HCT116 (cell line): Measurements from ENCODE around the gene NUP42. TPM values are rescaled to one million over a fixed set of nuclear protein-coding genes. Genes with fewer than 3 reads are reported as not detected.

Experiments
- ATAC-seq: fragments of 200-7000 bp; cut with Tn5 transposase; 2 replicates; pipeline ENCODE4 v1.9.1; 2020; ENCODE audit warnings: mild to moderate bottlenecking, moderate library complexity
- Bru-seq: library from RNA; stranded (reverse); fragments of 400-500 nt; gene quantifications from one replicate; lab custom pipeline; 2021; lab: Mats Ljungman, UMichigan
- BruChase-seq, 2 experiments: library from RNA; stranded (reverse); fragments of 400-500 nt; gene quantifications; one replicate each; lab custom pipeline; 2021; lab: Mats Ljungman, UMichigan
- BruUV-seq: library from RNA; stranded (reverse); fragments of 400-500 nt; replicated peaks from 2 replicates; lab custom pipeline; 2021; lab: Mats Ljungman, UMichigan
- CTCF ChIA-PET: fragments of 300-600 bp; sonication (Branson Sonifier 250); formaldehyde crosslinking; loops from one replicate; lab custom pipeline; 2021; ENCODE audit warnings: antibody characterized with exemption; lab: Charles Lee
- POLR2A ChIA-PET: fragments of 300-600, 350-600 bp; sonication (Branson Sonifier 250); formaldehyde crosslinking; loops from one replicate; lab custom pipeline; 2021; ENCODE audit warnings: antibody characterized with exemption; lab: Charles Lee
- RAD21 ChIA-PET, 2 experiments: fragments of 300-600 bp; sonication (Branson Sonifier 250); formaldehyde crosslinking; loops; one replicate each; lab custom pipeline; 2023; ENCODE audit warnings: low total read pairs in 2 of 2; ENCODE audit not compliant: uncharacterized antibody in 2 of 2, unreplicated experiment in 2 of 2, low non-redundant PET in 1 of 2; lab: Charles Lee
- DNase-seq: peaks from one replicate; pipeline ENCODE4 v3.0.0-alpha.2; 2010; ENCODE audit warnings: low read depth, low spot score
- H2AFZ ChIP-seq: fragments of 200-600 bp; shearing (Covaris generic), sonication (generic); 2 replicates; pipeline ENCODE4 v1.6.1; 2017; ENCODE audit warnings: low read depth, mixed run types, mixed read lengths, antibody characterized with exemption, low read length; ENCODE audit not compliant: poor library complexity, severe bottlenecking
- H3K27ac ChIP-seq: 2 replicates; pipeline ENCODE4 v1.5.1; 2012; ENCODE audit warnings: low read depth, low read length
- H3K27me3 ChIP-seq: fragments of 200-600 bp; sonication (generic); 2 replicates; pipeline ENCODE4 v1.6.1; 2016; ENCODE audit warnings: mixed run types, low read length, mixed read lengths; ENCODE audit not compliant: insufficient read depth
- H3K36me3 ChIP-seq, 2 experiments: fragments of 200-500 bp in 1 of 2; fragments of 200-600 bp in 1 of 2; sonication (Bioruptor generic) in 1 of 2; sonication (generic) in 1 of 2; 2 replicates each; pipeline versions ENCODE4 v1.5.1 to v1.6.1; 2014 to 2016; ENCODE audit warnings: low read length in 2 of 2, inconsistent platforms in 1 of 2, mixed read lengths in 1 of 2, mixed run types in 1 of 2; ENCODE audit not compliant: insufficient read depth in 2 of 2, control insufficient read depth in 1 of 2
- H3K4me1 ChIP-seq, 2 experiments: fragments of 200-600 bp in 1 of 2; sonication (generic) in 1 of 2; 2 replicates each; pipeline versions ENCODE4 v1.5.1 to v1.6.1; 2012 to 2017; ENCODE audit warnings: low read length in 2 of 2, inconsistent platforms in 1 of 2, mild to moderate bottlenecking in 1 of 2, mixed read lengths in 1 of 2, mixed run types in 1 of 2, moderate library complexity in 1 of 2; ENCODE audit not compliant: insufficient read depth in 2 of 2, control insufficient read depth in 1 of 2
- H3K4me2 ChIP-seq: fragments of 200-600 bp; sonication (generic); 2 replicates; pipeline ENCODE4 v1.6.1; 2017; ENCODE audit warnings: mixed run types, low read length, mixed read lengths
- H3K4me3 ChIP-seq, 2 experiments: fragments of 200-600 bp in 1 of 2; sonication (generic) in 1 of 2; replicated peaks in 1 of 2; 2 replicates each; pipeline ENCODE4 v1.5.1; 2011 to 2016; ENCODE audit warnings: low read length in 2 of 2, control low read depth in 1 of 2, low read depth in 1 of 2, mild to moderate bottlenecking in 1 of 2, mixed read lengths in 1 of 2, mixed run types in 1 of 2
- H3K79me2 ChIP-seq: fragments of 200-600 bp; sonication (generic); 2 replicates; pipeline ENCODE4 v1.6.1; 2017; ENCODE audit warnings: mild to moderate bottlenecking, mixed run types, low read length, moderate library complexity, mixed read lengths; ENCODE audit not compliant: insufficient read depth
- H3K9ac ChIP-seq: fragments of 200-600 bp; sonication (generic); 2 replicates; pipeline ENCODE4 v1.6.1; 2016; ENCODE audit warnings: low read length, mixed read lengths
- H3K9me2 ChIP-seq: fragments of 200-600 bp; sonication (generic), shearing (Covaris generic); 2 replicates; pipeline ENCODE4 v1.6.1; 2017; ENCODE audit warnings: mixed run types, mild to moderate bottlenecking, moderate library complexity; ENCODE audit not compliant: insufficient read depth
- H3K9me3 ChIP-seq, 2 experiments: fragments of 200-500 bp in 1 of 2; fragments of 200-600 bp in 1 of 2; sonication (Bioruptor generic) in 1 of 2; sonication (generic) in 1 of 2; 2 replicates each; pipeline ENCODE4 v1.6.1; 2014 to 2017; ENCODE audit warnings: low read length in 2 of 2, mixed read lengths in 2 of 2, inconsistent platforms in 1 of 2, low read depth in 1 of 2, mild to moderate bottlenecking in 1 of 2, mixed run types in 1 of 2, moderate library complexity in 1 of 2; ENCODE audit not compliant: control insufficient read depth in 1 of 2, insufficient read depth in 1 of 2
- H4K20me1 ChIP-seq: fragments of 200-600 bp; sonication (generic), shearing (Covaris generic); 2 replicates; pipeline ENCODE4 v1.6.1; 2017; ENCODE audit warnings: mixed run types, mild to moderate bottlenecking, moderate library complexity; ENCODE audit not compliant: insufficient read depth
- ATF3 ChIP-seq: IDR thresholded peaks from 2 replicates; pipeline ENCODE4 v1.6.1; 2012
- CBX3 ChIP-seq: IDR thresholded peaks from 2 replicates; pipeline ENCODE4 v1.6.1; 2012; ENCODE audit warnings: low read depth
- CTCF ChIP-seq, 3 experiments: fragments of 200-600 bp in 1 of 3; sonication (generic) in 1 of 3; IDR thresholded peaks in 2 of 3; conservative IDR thresholded peaks in 1 of 3; 2 replicates each; pipeline ENCODE4 v1.5.1; 2012 to 2017; ENCODE audit warnings: low read depth in 2 of 3, low read length in 2 of 3, antibody characterized with exemption in 1 of 3, borderline replicate concordance in 1 of 3, control low read depth in 1 of 3, mild to moderate bottlenecking in 1 of 3, mixed read lengths in 1 of 3, mixed run types in 1 of 3, moderate library complexity in 1 of 3; ENCODE audit not compliant: insufficient read depth in 1 of 3
- EZH2 ChIP-seq: fragments of 200-600 bp; sonication (generic); IDR thresholded peaks from 2 replicates; pipeline ENCODE4 v1.6.1; 2017; ENCODE audit warnings: antibody characterized with exemption, mixed run types
- EZH2phosphoT487 ChIP-seq: fragments of 200-600 bp; IDR thresholded peaks from 2 replicates; pipeline ENCODE4 v1.6.1; 2018; ENCODE audit warnings: antibody characterized with exemption, borderline replicate concordance
- POLR2A ChIP-seq: IDR thresholded peaks from 2 replicates; pipeline ENCODE4 v1.7.0; 2011; ENCODE audit warnings: borderline replicate concordance; ENCODE audit not compliant: insufficient read depth, insufficient read length; ENCODE audit errors: extremely low read depth
- POLR2AphosphoS5 ChIP-seq: IDR thresholded peaks from 2 replicates; pipeline ENCODE4 v1.6.1; 2011; ENCODE audit warnings: mild to moderate bottlenecking, low read depth, low read length, moderate library complexity
- RAD21 ChIP-seq: IDR thresholded peaks from 2 replicates; pipeline ENCODE4 v1.6.1; 2012; ENCODE audit warnings: low read depth, mild to moderate bottlenecking
- REST ChIP-seq: IDR thresholded peaks from 2 replicates; pipeline ENCODE4 v1.6.1; 2012; ENCODE audit warnings: low read depth
- SIN3A ChIP-seq: IDR thresholded peaks from 2 replicates; pipeline ENCODE4 v1.6.1; 2012; ENCODE audit warnings: low read depth
- SP1 ChIP-seq: IDR thresholded peaks from 2 replicates; pipeline ENCODE4 v1.6.1; 2012; ENCODE audit warnings: low read depth
- SRF ChIP-seq: IDR thresholded peaks from 2 replicates; pipeline ENCODE4 v1.6.1; 2012; ENCODE audit warnings: low read depth
- YY1 ChIP-seq: IDR thresholded peaks from 2 replicates; pipeline ENCODE4 v1.6.1; 2011; ENCODE audit warnings: low read length, low read depth, moderate library complexity, mild to moderate bottlenecking; ENCODE audit not compliant: insufficient replicate concordance; ENCODE audit errors: extremely low read depth
- ZBTB33 ChIP-seq: IDR thresholded peaks from 2 replicates; pipeline ENCODE4 v1.6.1; 2011; ENCODE audit warnings: mild to moderate bottlenecking, low read length, moderate library complexity; ENCODE audit not compliant: insufficient replicate concordance; ENCODE audit errors: extremely low read depth
- ZNF274 ChIP-seq: fragments of 200-500 bp; sonication (Bioruptor generic); IDR thresholded peaks from 2 replicates; pipeline ENCODE4 v1.6.1; 2014; ENCODE audit warnings: mild to moderate bottlenecking, low read depth, low read length, inconsistent platforms
- intact Hi-C: fragments of 100-400 bp; cut with micrococcal nuclease; formaldehyde crosslinking; loops from 2 replicates; pipeline ENCODE4 v1.10.0; 2022
- long read RNA-seq: library from polyadenylated mRNA; unstranded; transcript quantifications from one replicate; pipeline ENCODE4 v2.0.0, GENCODE V29; 2021; ENCODE audit not compliant: unreplicated experiment
- polyA plus RNA-seq: library from polyadenylated mRNA; unstranded; fragments of >200 nt; gene quantifications from 2 replicates; pipeline ENCODE4 v1.2.1, GENCODE V29; 2012; ENCODE audit warnings: missing spikeins
- total RNA-seq: library from RNA; stranded (reverse); gene quantifications from one replicate; pipeline ENCODE4 v1.2.1, GENCODE V29; 2021; ENCODE audit not compliant: unreplicated experiment

The NUP42 gene
- total RNA-seq (36.5 TPM), Bru-seq, nascent RNA (percentile 93 among the genes with signal in this experiment), BruChase-seq, experiment 1, labeled RNA remaining after a 6-hour chase (percentile 91 among the genes with signal in this experiment), BruChase-seq, experiment 2, labeled RNA remaining after a 2-hour chase (percentile 93 among the genes with signal in this experiment)
- 14.8 and 20.4 TPM in 2 replicates for polyA plus RNA-seq
- long read RNA-seq, transcript NUPL2-201 (7 exons, 1,795 nt) = major isoform, 22 of 34 reads
- long read RNA-seq, partial matches to known transcripts = 2 of 34 reads
- long read RNA-seq, other reads (novel, unspliced or antisense) = 8 of 34 reads

GRCh38 chr7:23181684-23182553, at the start of gene NUP42:
NUP42 (plus strand) TSS chr7:23182048; CDS start chr7:23182086, 38 bp downstream.
- Histone ChIP-seq H3K9me2 (no peaks in the 10 kb centered on the region), H3K27ac (peak within 1 kb of the TSS; percentile 78), H3K27me3 (no peaks in the 10 kb centered on the region), H2AFZ (peak within 1 kb of the TSS; percentile 25), H3K4me2 (peak within 1 kb of the TSS; percentile 68), H3K79me2 (peaks cover 50% of the 10 kb centered on the region), H3K9me3 (no peaks in the 10 kb centered on the region), H4K20me1 (no peaks in the 10 kb centered on the region), H3K36me3 (peaks cover 10 to 14% of the 10 kb centered on the region in 2 experiments; a peak in 3 of 4 replicates), H3K4me1 (peaks cover 5 to 14% of the 10 kb centered on the region in 2 experiments; a peak in 3 of 4 replicates), H3K9ac (peak within 1 kb of the TSS; percentile 90), H3K4me3 (peak within 1 kb of the TSS; percentile 89 to 92)
- intact Hi-C loops = loop anchor here (5.0 kb wide), 1 partner anchor 75 kb away; the partner anchor contains the start of gene KLHL7
- ATAC-seq = peak; percentile 94
- DNase-seq = peak; percentile 99
- POLR2A ChIA-PET = no interaction called here
- RAD21 ChIA-PET = interaction anchor here in 1 of 2 experiments (0.7 kb wide), 1 partner anchor 59 kb away, joined by 3 read pairs; no protein-coding TSS in a partner anchor
- CTCF ChIA-PET = interaction anchor here (0.7 kb wide), 1 partner anchor 363 kb away, joined by 3 read pairs; no protein-coding TSS in a partner anchor
- BruUV-seq = TSS peak; percentile 71
- TF ChIP-seq SP1 = peak; percentile 84
- TF ChIP-seq ATF3 = no peak
- no peak for TF ChIP-seq RAD21
- peak; percentile 97 for TF ChIP-seq SRF
- TF ChIP-seq YY1 = peak; percentile 70
- no peak for TF ChIP-seq ZNF274
- no peak for TF ChIP-seq EZH2
- peak; percentile 76 for TF ChIP-seq POLR2A
- TF ChIP-seq EZH2phosphoT487 = no peak
- TF ChIP-seq CTCF (IDR thresholded peaks at IDR 0.05 in 2 of 3, conservative IDR thresholded peaks at IDR 0.05 in 1 of 3; ENCODE audit: borderline replicate concordance in 1 of 3, insufficient read depth in 1 of 3, low read depth in 2 of 3, low read length in 2 of 3) = no peak
- TF ChIP-seq SIN3A = peak; percentile 84
- TF ChIP-seq ZBTB33 = no peak
- TF ChIP-seq POLR2AphosphoS5 = peak; percentile 85
- TF ChIP-seq REST = no peak
- TF ChIP-seq CBX3 = no peak; the same call in 1 of the 2 replicates
